Mesenchymal stem cell (in vitro differentiated cells and primary cell): ENCODE results near the gene P3H2.
A peak's percentile ranks its signal among the peaks of the same experiment; 100 is the strongest.

Source experiments
- DNase-seq: peaks from one replicate; pipeline ENCODE4 v3.0.0-alpha.2; 2013
- H2AFZ ChIP-seq: one replicate; pipeline ENCODE4 v1.6.1; 2013; ENCODE audit warnings: low read depth, mild to moderate bottlenecking, control low read depth, inconsistent platforms, low read length, moderate library complexity
- H2AK5ac ChIP-seq: 2 replicates; pipeline ENCODE4 v1.6.1; 2013; ENCODE audit warnings: low read length, moderate library complexity, mild to moderate bottlenecking, inconsistent platforms; ENCODE audit not compliant: severe bottlenecking
- H2BK120ac ChIP-seq: one replicate; pipeline ENCODE4 v1.6.1; 2013; ENCODE audit warnings: low read depth, mild to moderate bottlenecking, inconsistent platforms, low read length, moderate library complexity
- H2BK12ac ChIP-seq, 2 experiments: one replicate each; pipeline ENCODE4 v1.6.1; 2013; ENCODE audit warnings: inconsistent platforms in 2 of 2, low read length in 2 of 2, mild to moderate bottlenecking in 2 of 2, moderate library complexity in 2 of 2, control low read depth in 1 of 2
- H2BK15ac ChIP-seq: one replicate; pipeline ENCODE4 v1.6.1; 2013; ENCODE audit warnings: mild to moderate bottlenecking, low read depth, inconsistent platforms; ENCODE audit not compliant: poor library complexity, severe bottlenecking
- H2BK5ac ChIP-seq: 2 replicates; pipeline ENCODE4 v1.6.1; 2013; ENCODE audit warnings: low read depth, mild to moderate bottlenecking, low read length, control low read depth, inconsistent platforms; ENCODE audit not compliant: poor library complexity, severe bottlenecking
- H3K14ac ChIP-seq, 2 experiments: one replicate each; pipeline ENCODE4 v1.6.1; 2013; ENCODE audit warnings: inconsistent platforms in 2 of 2, low read length in 2 of 2, control low read depth in 1 of 2, mild to moderate bottlenecking in 1 of 2, moderate library complexity in 1 of 2
- H3K18ac ChIP-seq, 2 experiments: one replicate each; pipeline ENCODE4 v1.6.1; 2013; ENCODE audit warnings: inconsistent platforms in 2 of 2, low read length in 2 of 2, control low read depth in 1 of 2, low read depth in 1 of 2, mild to moderate bottlenecking in 1 of 2
- H3K23ac ChIP-seq, 2 experiments: one replicate each; pipeline ENCODE4 v1.6.1; 2013; ENCODE audit warnings: inconsistent platforms in 2 of 2, low read length in 2 of 2, mild to moderate bottlenecking in 2 of 2, moderate library complexity in 2 of 2, control low read depth in 1 of 2
- H3K27ac ChIP-seq: 2 replicates; pipeline ENCODE4 v1.5.1; 2013; ENCODE audit warnings: mild to moderate bottlenecking, moderate library complexity, low read length, control low read depth, inconsistent platforms; ENCODE audit not compliant: poor library complexity, severe bottlenecking
- H3K27me3 ChIP-seq, 2 experiments: 2 replicates each; pipeline versions ENCODE4 v1.6.1 to v1.7.0; 2013; ENCODE audit warnings: low read length in 2 of 2, mild to moderate bottlenecking in 2 of 2, moderate library complexity in 2 of 2, control low read depth in 1 of 2, inconsistent platforms in 1 of 2; ENCODE audit not compliant: control insufficient read depth in 1 of 2, insufficient read depth in 1 of 2
- H3K36me3 ChIP-seq, 2 experiments: 2 replicates each; pipeline versions ENCODE4 v1.6.1 to v1.7.0; 2013; ENCODE audit warnings: low read length in 2 of 2, control low read depth in 1 of 2, inconsistent platforms in 1 of 2, low read depth in 1 of 2, mild to moderate bottlenecking in 1 of 2; ENCODE audit not compliant: insufficient read depth in 2 of 2, control insufficient read depth in 1 of 2
- H3K4ac ChIP-seq, 2 experiments: one replicate each; pipeline ENCODE4 v1.6.1; 2013; ENCODE audit warnings: inconsistent platforms in 2 of 2, low read length in 2 of 2, mild to moderate bottlenecking in 2 of 2, moderate library complexity in 2 of 2, control low read depth in 1 of 2, low read depth in 1 of 2
- H3K4me1 ChIP-seq: 2 replicates; pipeline ENCODE4 v1.6.1; 2013; ENCODE audit warnings: low read depth, low read length, control low read depth; ENCODE audit not compliant: control insufficient read depth, insufficient read depth
- H3K4me2 ChIP-seq: 2 replicates; pipeline ENCODE4 v1.6.1; 2013; ENCODE audit warnings: low read length, mild to moderate bottlenecking, inconsistent platforms; ENCODE audit not compliant: poor library complexity, severe bottlenecking
- H3K4me3 ChIP-seq, 2 experiments: 2 replicates each; pipeline versions ENCODE4 v1.5.1 to v1.7.0; 2013; ENCODE audit warnings: low read length in 2 of 2, mild to moderate bottlenecking in 2 of 2, control low read depth in 1 of 2, low read depth in 1 of 2; ENCODE audit not compliant: insufficient read depth in 1 of 2
- H3K79me1 ChIP-seq: replicated peaks from 2 replicates; pipeline ENCODE4 v1.6.1; 2013; ENCODE audit warnings: mild to moderate bottlenecking, control low read depth, low read length, inconsistent platforms; ENCODE audit not compliant: poor library complexity, severe bottlenecking
- H3K9ac ChIP-seq: 2 replicates; pipeline ENCODE4 v1.7.0; 2013; ENCODE audit warnings: mild to moderate bottlenecking, low read length, moderate library complexity
- H3K9me3 ChIP-seq: 2 replicates; pipeline ENCODE4 v1.7.0; 2013; ENCODE audit warnings: mild to moderate bottlenecking, low read length; ENCODE audit not compliant: control insufficient read depth
- H4K8ac ChIP-seq: one replicate; pipeline ENCODE4 v1.6.1; 2013; ENCODE audit warnings: inconsistent platforms, mild to moderate bottlenecking, low read length, moderate library complexity
- H4K91ac ChIP-seq: one replicate; pipeline ENCODE4 v1.6.1; 2013; ENCODE audit warnings: mild to moderate bottlenecking, low read length, inconsistent platforms
- WGBS: methylation state at CpG from one replicate; pipeline ENCODE4 v1.1.7; 2013; ENCODE audit warnings: mixed read lengths; 5-methylcytosine and 5-hydroxymethylcytosine counted together

Gene P3H2

GRCh38 chr3:190132371-190132770 lies 11.7 kb upstream of the P3H2 start:
- H3K14ac ChIP-seq: no peak overlapping the region

GRCh38 chr3:190131329-190131728 lies 10.6 kb upstream of the P3H2 start:
- H2BK15ac ChIP-seq: no peak overlapping the region
- 51% methylated on average over 2 of the region's 4 CpGs for WGBS
- H3K9ac ChIP-seq: peak overlapping the region; percentile 17
- H2BK12ac ChIP-seq: no peak overlapping the region
- H3K79me1 ChIP-seq: no peaks in the 10 kb centered on the region
- no peaks in the 10 kb centered on the region for H3K9me3 ChIP-seq
- no peak overlapping the region for H2BK120ac ChIP-seq
- no peak overlapping the region for H2AFZ ChIP-seq
- H3K23ac ChIP-seq: no peak overlapping the region
- DNase-seq: peak; percentile 62
- no peaks in the 10 kb centered on the region for H3K36me3 ChIP-seq
- H3K4me3 ChIP-seq: no peak overlapping the region
- no peak overlapping the region for H3K4ac ChIP-seq
- no peak overlapping the region for H3K18ac ChIP-seq
- H3K14ac ChIP-seq: no peak overlapping the region
- H3K4me2 ChIP-seq: no peak overlapping the region
- H4K8ac ChIP-seq: no peak overlapping the region
- H2AK5ac ChIP-seq: no peak overlapping the region
- no peak overlapping the region for H4K91ac ChIP-seq
- H3K27ac ChIP-seq: no peak overlapping the region
- H3K4me1 ChIP-seq: peaks cover 1% of the 10 kb centered on the region
- no peak overlapping the region for H2BK5ac ChIP-seq
- H3K27me3 ChIP-seq: no peaks in the 10 kb centered on the region

More at GRCh38 chr3:190132371-190132770, 11.7 kb upstream of the P3H2 start:
- Histone ChIP-seq H2BK120ac (no peak overlapping the region), H3K4me3 (no peak overlapping the region), H2BK12ac (no peak overlapping the region), H3K18ac (no peak overlapping the region), H4K91ac (no peak overlapping the region), H3K36me3 (no peaks in the 10 kb centered on the region), H2BK5ac (no peak overlapping the region), H2AFZ (no peak overlapping the region), H3K79me1 (no peaks in the 10 kb centered on the region), H3K4ac (no peak overlapping the region), H3K23ac (no peak overlapping the region), H4K8ac (no peak overlapping the region), H2AK5ac (no peak overlapping the region), H3K4me2 (no peak overlapping the region), H3K9ac (no peak overlapping the region), H3K27me3 (no peaks in the 10 kb centered on the region), H3K9me3 (no peaks in the 10 kb centered on the region), H3K4me1 (no peaks in the 10 kb centered on the region), H3K27ac (no peak overlapping the region), H2BK15ac (no peak overlapping the region)
- no peak for DNase-seq

GRCh38 chr3:190130696-190131095 lies 10.0 kb upstream of the P3H2 start:
- Histone ChIP-seq H4K8ac (no peak overlapping the region), H2AFZ (no peak overlapping the region), H2BK12ac (no peak overlapping the region), H3K23ac (no peak overlapping the region), H3K79me1 (no peaks in the 10 kb centered on the region), H3K36me3 (no peaks in the 10 kb centered on the region), H3K4ac (no peak overlapping the region), H3K4me3 (no peak overlapping the region), H3K9ac (peak overlapping the region; percentile 32), H4K91ac (no peak overlapping the region), H2BK120ac (no peak overlapping the region), H3K18ac (no peak overlapping the region), H2BK5ac (no peak overlapping the region), H3K9me3 (no peaks in the 10 kb centered on the region), H3K4me1 (peaks cover 4% of the 10 kb centered on the region), H2AK5ac (no peak overlapping the region), H3K27me3 (no peaks in the 10 kb centered on the region), H3K14ac (no peak overlapping the region), H3K27ac (no peak overlapping the region), H3K4me2 (no peak overlapping the region), H2BK15ac (no peak overlapping the region)
- 75% methylated on average over 5 of the region's 6 CpGs for WGBS
- DNase-seq: peak; percentile 57

GRCh38 chr3:190130037-190130436 lies 9.3 kb upstream of the P3H2 start:
- no peak overlapping the region for H3K4ac ChIP-seq
- H3K36me3 ChIP-seq: no peaks in the 10 kb centered on the region
- H3K9ac ChIP-seq: no peak overlapping the region
- no peak for DNase-seq
- no peak overlapping the region for H3K14ac ChIP-seq
- no peak overlapping the region for H3K4me2 ChIP-seq
- H3K9me3 ChIP-seq: no peaks in the 10 kb centered on the region
- no peak overlapping the region for H4K8ac ChIP-seq
- H2AFZ ChIP-seq: no peak overlapping the region
- H3K4me3 ChIP-seq: no peak overlapping the region
- H4K91ac ChIP-seq: no peak overlapping the region
- no peak overlapping the region for H3K18ac ChIP-seq
- no peak overlapping the region for H2BK15ac ChIP-seq
- H2BK120ac ChIP-seq: no peak overlapping the region
- no peaks in the 10 kb centered on the region for H3K79me1 ChIP-seq
- H3K27me3 ChIP-seq: no peaks in the 10 kb centered on the region
- no peak overlapping the region for H3K27ac ChIP-seq
- H2BK5ac ChIP-seq: no peak overlapping the region
- H2AK5ac ChIP-seq: no peak overlapping the region
- H2BK12ac ChIP-seq: no peak overlapping the region
- WGBS: 100% methylated on average over 1 of the region's 2 CpGs
- H3K23ac ChIP-seq: no peak overlapping the region
- peaks cover 4% of the 10 kb centered on the region for H3K4me1 ChIP-seq
